Ishikawa (cell line): Measurements from ENCODE around the gene IGLL5.
A peak's percentile ranks its signal among the peaks of the same experiment; 100 is the strongest.

Experiments
- CEBPB ChIP-seq: IDR thresholded peaks from 2 replicates; pipeline ENCODE4 v1.6.1; 2012
- CREB1 ChIP-seq: IDR thresholded peaks from 2 replicates; pipeline ENCODE4 v1.6.1; 2012; ENCODE audit warnings: low read depth
- EGR1 ChIP-seq: IDR thresholded peaks from 2 replicates; pipeline ENCODE4 v1.6.1; 2012
- EP300 ChIP-seq: IDR thresholded peaks from 2 replicates; pipeline ENCODE4 v1.6.1; 2012; ENCODE audit warnings: borderline replicate concordance
- FOXM1 ChIP-seq: IDR thresholded peaks from 2 replicates; pipeline ENCODE4 v1.6.1; 2012; ENCODE audit warnings: low read depth, borderline replicate concordance
- NFIC ChIP-seq: IDR thresholded peaks from 2 replicates; pipeline ENCODE4 v1.6.1; 2012
- RAD21 ChIP-seq: IDR thresholded peaks from 2 replicates; pipeline ENCODE4 v1.6.1; 2012; ENCODE audit warnings: low read depth
- TAF1 ChIP-seq: IDR thresholded peaks from 2 replicates; pipeline ENCODE4 v1.6.1; 2012; ENCODE audit warnings: low read depth, mild to moderate bottlenecking
- TCF12 ChIP-seq: IDR thresholded peaks from 2 replicates; pipeline ENCODE4 v1.6.1; 2012; ENCODE audit warnings: low read depth
- TEAD4 ChIP-seq: IDR thresholded peaks from 2 replicates; pipeline ENCODE4 v1.6.1; 2012
- YY1 ChIP-seq: IDR thresholded peaks from 2 replicates; pipeline ENCODE4 v1.6.1; 2012; ENCODE audit warnings: low read depth
- ZBTB7A ChIP-seq: IDR thresholded peaks from 2 replicates; pipeline ENCODE4 v1.6.1; 2012; ENCODE audit warnings: low read depth
- TF ChIP-seq, protein P1 (sequence below): IDR thresholded peaks from 2 replicates; pipeline ENCODE4 v1.6.1; 2012
- TF ChIP-seq, protein P2 (sequence below): IDR thresholded peaks from 2 replicates; pipeline ENCODE4 v1.6.1; 2012
- TF ChIP-seq, protein P3 (sequence below): IDR thresholded peaks from 2 replicates; pipeline ENCODE4 v1.6.1; 2012; ENCODE audit warnings: low read depth, mild to moderate bottlenecking

The IGLL5 gene

DNA sequence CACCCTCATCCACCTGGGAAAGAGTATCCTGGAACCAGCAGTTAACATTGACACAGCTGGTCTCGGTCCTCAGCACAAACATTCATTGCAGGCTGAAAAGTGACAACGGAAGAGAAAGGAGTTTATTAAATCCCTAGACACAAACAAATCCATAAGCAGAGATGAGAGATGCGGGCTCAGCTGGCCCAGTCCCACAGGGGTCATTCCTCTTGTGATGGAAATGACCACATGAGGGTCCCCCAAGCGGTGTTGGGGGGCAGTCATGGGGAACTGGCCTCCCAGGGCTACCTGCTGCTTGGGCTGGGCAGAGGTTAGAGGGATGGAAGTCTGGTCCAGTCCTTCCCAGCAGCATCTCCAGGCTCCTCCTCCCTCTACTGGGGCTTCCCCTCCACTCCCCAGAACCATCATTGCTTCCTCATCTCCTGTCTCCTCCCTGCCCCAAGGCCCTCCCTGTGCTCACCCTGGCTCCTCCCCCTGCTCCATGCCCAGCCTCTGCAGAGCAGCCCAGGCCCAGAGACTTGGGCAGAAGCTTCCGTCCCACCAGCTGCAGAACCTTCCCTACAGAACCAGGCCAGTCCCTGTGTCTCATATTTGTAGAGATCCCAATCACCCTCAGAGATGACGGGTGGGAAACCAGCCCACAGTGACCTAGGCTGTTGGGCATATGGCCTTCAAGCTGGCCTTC, 5.4 kb upstream of the IGLL5 start:
- TF ChIP-seq EP300 (no peak), TEAD4 (no peak), TCF12 (no peak), TAF1 (no peak), CEBPB (no peak), EGR1 (no peak), YY1 (no peak), CREB1 (no peak), NFIC (no peak), FOXM1 (no peak), ZBTB7A (no peak), RAD21 (no peak)
- TF ChIP-seq, protein P1, sequence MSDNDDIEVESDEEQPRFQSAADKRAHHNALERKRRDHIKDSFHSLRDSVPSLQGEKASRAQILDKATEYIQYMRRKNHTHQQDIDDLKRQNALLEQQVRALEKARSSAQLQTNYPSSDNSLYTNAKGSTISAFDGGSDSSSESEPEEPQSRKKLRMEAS = no peak
- TF ChIP-seq, protein P2, sequence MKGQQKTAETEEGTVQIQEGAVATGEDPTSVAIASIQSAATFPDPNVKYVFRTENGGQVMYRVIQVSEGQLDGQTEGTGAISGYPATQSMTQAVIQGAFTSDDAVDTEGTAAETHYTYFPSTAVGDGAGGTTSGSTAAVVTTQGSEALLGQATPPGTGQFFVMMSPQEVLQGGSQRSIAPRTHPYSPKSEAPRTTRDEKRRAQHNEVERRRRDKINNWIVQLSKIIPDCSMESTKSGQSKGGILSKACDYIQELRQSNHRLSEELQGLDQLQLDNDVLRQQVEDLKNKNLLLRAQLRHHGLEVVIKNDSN = no peak
- TF ChIP-seq, protein P3, sequence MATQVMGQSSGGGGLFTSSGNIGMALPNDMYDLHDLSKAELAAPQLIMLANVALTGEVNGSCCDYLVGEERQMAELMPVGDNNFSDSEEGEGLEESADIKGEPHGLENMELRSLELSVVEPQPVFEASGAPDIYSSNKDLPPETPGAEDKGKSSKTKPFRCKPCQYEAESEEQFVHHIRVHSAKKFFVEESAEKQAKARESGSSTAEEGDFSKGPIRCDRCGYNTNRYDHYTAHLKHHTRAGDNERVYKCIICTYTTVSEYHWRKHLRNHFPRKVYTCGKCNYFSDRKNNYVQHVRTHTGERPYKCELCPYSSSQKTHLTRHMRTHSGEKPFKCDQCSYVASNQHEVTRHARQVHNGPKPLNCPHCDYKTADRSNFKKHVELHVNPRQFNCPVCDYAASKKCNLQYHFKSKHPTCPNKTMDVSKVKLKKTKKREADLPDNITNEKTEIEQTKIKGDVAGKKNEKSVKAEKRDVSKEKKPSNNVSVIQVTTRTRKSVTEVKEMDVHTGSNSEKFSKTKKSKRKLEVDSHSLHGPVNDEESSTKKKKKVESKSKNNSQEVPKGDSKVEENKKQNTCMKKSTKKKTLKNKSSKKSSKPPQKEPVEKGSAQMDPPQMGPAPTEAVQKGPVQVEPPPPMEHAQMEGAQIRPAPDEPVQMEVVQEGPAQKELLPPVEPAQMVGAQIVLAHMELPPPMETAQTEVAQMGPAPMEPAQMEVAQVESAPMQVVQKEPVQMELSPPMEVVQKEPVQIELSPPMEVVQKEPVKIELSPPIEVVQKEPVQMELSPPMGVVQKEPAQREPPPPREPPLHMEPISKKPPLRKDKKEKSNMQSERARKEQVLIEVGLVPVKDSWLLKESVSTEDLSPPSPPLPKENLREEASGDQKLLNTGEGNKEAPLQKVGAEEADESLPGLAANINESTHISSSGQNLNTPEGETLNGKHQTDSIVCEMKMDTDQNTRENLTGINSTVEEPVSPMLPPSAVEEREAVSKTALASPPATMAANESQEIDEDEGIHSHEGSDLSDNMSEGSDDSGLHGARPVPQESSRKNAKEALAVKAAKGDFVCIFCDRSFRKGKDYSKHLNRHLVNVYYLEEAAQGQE = no peak

DNA sequence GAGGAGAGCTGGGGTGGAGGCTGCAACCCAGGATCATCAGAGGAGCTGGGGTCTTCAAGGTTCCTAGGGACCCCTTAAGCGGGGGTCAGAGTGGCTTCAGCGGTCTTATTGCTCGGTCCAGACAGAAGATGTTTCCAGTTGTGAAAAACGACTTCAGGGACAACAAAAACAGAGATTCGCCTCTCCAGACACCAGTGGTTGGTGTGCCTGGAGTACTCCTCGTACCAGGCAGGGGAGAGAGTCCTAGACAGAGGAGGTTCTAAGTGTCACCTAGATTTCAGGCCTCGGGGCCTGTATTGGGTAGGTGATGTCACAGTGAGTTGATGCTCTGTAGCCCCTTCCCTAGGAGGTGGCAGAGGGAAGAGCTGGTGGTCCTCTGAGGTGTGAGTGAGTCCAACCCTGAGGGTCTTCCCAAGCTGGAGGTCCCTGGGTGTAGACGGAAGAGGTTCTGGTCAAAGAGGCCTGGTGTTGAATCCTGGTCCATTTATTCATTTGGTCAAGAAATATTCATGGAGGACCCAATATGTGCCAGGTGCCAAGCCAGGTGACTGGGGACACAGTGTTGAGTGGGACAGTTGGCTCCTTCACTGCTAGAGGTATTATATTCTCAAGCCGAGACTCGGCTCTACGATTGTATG, 4.4 kb upstream of the IGLL5 start:
- TF ChIP-seq EGR1 (no peak), YY1 (no peak), CREB1 (no peak), NFIC (no peak), RAD21 (no peak), ZBTB7A (no peak), EP300 (no peak), TCF12 (no peak), TAF1 (no peak)
- TF ChIP-seq, protein P3 = no peak
- TF ChIP-seq, protein P2 = no peak

DNA sequence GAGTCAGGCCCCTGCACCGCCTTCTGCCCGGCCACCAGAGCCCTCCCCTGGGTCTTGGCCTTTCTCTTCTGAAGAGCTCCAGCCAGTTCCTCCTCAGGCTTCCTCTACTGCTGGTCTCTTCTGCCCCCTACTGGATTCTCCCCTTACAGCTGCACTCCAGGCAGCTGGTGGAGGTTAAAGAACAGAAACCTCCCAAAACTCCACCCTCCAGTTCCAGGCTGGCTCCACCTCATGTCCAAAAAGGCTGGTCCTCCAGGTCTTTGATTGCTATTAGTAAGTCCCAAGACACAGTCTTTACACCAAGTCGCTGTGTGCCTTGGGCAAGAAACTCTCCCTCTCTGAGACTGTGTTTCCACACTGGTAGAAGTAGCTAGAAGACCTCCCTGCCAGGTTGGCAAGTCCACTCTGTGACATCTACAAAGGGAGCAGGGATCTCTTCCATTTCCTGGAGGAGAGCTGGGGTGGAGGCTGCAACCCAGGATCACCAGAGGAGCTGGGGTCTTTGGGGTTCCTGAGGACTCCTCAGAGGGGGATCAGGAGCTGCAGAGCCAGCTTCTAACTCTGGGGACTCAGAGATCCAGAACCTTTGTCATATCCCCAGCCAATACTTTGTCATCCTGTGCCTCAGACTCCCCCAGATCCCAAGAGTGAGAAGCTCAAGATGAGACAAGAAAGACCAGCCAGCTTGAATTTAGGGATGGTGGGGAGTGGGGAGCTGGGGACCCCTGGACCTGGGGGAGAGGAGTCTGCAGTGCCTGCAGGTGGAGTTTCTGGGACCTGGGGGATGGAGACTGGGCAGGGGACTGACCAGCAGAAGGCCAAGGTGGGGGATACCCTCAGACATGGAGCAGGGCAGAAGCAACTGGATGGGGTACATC, 3.4 kb upstream of the IGLL5 start:
- TF ChIP-seq ZBTB7A = no peak
- TF ChIP-seq RAD21 = peak; percentile 85
- TF ChIP-seq, protein P3 = no peak
